Astrocyte (in vitro differentiated cells and primary cell): Measurements from ENCODE around the gene RPLP2.

Experiments used
- EZH2 ChIP-seq: IDR thresholded peaks from 2 replicates; pipeline ENCODE4 v1.6.1; 2012; ENCODE audit warnings: mild to moderate bottlenecking, low read length, inconsistent platforms; ENCODE audit not compliant: insufficient read depth
- TF ChIP-seq, protein P1 (sequence below): IDR thresholded peaks from 2 replicates; pipeline ENCODE4 v1.5.1; 2011; ENCODE audit warnings: low read depth, mild to moderate bottlenecking, inconsistent platforms, low read length, moderate library complexity; ENCODE audit not compliant: insufficient read depth

DNA sequence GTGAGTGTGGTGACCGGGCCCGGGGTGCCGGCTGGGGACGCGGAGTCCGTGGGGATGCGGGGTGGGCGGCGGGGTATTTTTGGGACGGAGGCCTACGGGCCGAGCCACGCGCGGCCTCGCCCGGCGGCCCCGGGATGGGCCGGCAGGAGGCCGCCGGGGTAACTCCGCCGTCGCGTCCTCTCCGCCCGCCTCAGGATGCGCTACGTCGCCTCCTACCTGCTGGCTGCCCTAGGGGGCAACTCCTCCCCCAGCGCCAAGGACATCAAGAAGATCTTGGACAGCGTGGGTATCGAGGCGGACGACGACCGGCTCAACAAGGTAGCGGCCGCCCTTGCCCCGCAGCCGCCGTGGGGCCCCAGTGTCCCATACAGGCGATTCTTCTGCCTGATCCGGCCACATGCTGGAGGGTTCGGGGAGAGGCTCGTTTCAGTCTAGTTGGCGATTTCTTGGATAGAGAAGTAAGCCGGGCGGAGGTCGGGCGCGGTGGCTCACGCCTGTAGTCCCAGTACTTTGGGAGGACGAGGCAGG, 337 bp downstream of the RPLP2 start:
- TF ChIP-seq, protein P1, sequence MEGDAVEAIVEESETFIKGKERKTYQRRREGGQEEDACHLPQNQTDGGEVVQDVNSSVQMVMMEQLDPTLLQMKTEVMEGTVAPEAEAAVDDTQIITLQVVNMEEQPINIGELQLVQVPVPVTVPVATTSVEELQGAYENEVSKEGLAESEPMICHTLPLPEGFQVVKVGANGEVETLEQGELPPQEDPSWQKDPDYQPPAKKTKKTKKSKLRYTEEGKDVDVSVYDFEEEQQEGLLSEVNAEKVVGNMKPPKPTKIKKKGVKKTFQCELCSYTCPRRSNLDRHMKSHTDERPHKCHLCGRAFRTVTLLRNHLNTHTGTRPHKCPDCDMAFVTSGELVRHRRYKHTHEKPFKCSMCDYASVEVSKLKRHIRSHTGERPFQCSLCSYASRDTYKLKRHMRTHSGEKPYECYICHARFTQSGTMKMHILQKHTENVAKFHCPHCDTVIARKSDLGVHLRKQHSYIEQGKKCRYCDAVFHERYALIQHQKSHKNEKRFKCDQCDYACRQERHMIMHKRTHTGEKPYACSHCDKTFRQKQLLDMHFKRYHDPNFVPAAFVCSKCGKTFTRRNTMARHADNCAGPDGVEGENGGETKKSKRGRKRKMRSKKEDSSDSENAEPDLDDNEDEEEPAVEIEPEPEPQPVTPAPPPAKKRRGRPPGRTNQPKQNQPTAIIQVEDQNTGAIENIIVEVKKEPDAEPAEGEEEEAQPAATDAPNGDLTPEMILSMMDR = no peak
- TF ChIP-seq EZH2 = no peak
